Posterior vena cava (tissue), 2 donors: ENCODE results near the gene PCDHA10. TPM values are rescaled to one million over a fixed set of nuclear protein-coding genes. Genes with fewer than 3 reads are reported as not detected.
A peak's percentile ranks its signal among the peaks of the same experiment; 100 is the strongest.
"Not testable (repeated sequence)": the region's sequence is repeated elsewhere in the genome, so short reads cannot be mapped to it uniquely, and the experiment has no call there.

ENCODE experiments used
- DNase-seq: peaks from one replicate; pipeline ENCODE4 v3.0.0-alpha.2; 2020; ENCODE audit warnings: low spot score
- intact Hi-C, 2 donors: fragments of 100-400 bp; cut with DNase I; formaldehyde crosslinking; loops; one replicate each; pipeline versions ENCODE4 v1.14.1 to v1.14.2; 2022 to 2023
- total RNA-seq, 2 donors: library from RNA; stranded (reverse); fragmentation: NEBNext Ultra II Directional; extraction: Animal tissue kit (Norgen Biotek cat#: 25700); gene quantifications; one replicate each; pipeline ENCODE4 v1.2.1, GENCODE V29; 2021
- donor health status: DM: yes; HTN: yes; CAD: no.
- donor health status: DM: yes; HTN: yes; CAD: no.

Gene PCDHA10
- total RNA-seq, 2 donors from 2014 or later: 0.52 to 0.60 TPM

- DNase-seq: peak; percentile 81
- intact Hi-C loops: no loop called here
Observed at GRCh38 chr5:140835622-140836510, 19.8 kb upstream of the PCDHA10 start.

- DNase-seq: no peak
- intact Hi-C loops: no loop called here
Observed at GRCh38 chr5:140840978-140841962, 14.4 kb upstream of the PCDHA10 start, which contains the start of gene PCDHA8. Gene PCDHA8 (plus strand): TSS chr5:140841187. CDS start chr5:140841322, 135 bp downstream.

GRCh38 chr5:140842798-140843733, 12.6 kb upstream of the PCDHA10 start:
- DNase-seq: no peak
- intact Hi-C loops: no loop called here

- DNase-seq, intact Hi-C loops: not testable (repeated sequence)
Observed at GRCh38 chr5:140848139-140849102, 7.3 kb upstream of the PCDHA10 start, which contains the start of gene PCDHA9. Gene PCDHA9 (plus strand): TSS chr5:140848382. CDS start chr5:140848496, 114 bp downstream.

- DNase-seq: not testable (repeated sequence)
Observed at GRCh38 chr5:140849831-140850634, 5.7 kb upstream of the PCDHA10 start.

GRCh38 chr5:140857177-140857986, 1.7 kb downstream of the PCDHA10 start:
- DNase-seq: no peak
- intact Hi-C loops: no loop called here

More at GRCh38 chr5:140849831-140850634, 5.7 kb upstream of the PCDHA10 start:
- intact Hi-C loops: not testable (repeated sequence)

GRCh38 chr5:140857987-140858240, 2.2 kb downstream of the PCDHA10 start:
- intact Hi-C loops: no loop called here
- DNase-seq: no peak

- intact Hi-C loops: no loop called here
- no peak for DNase-seq
Observed at GRCh38 chr5:140862441-140863295, 7.0 kb downstream of the PCDHA10 start.

GRCh38 chr5:140868721-140869554, 13.2 kb downstream of the PCDHA10 start, which contains the start of gene PCDHA11:
Gene PCDHA11 (plus strand): TSS chr5:140868957. CDS start chr5:140869104, 147 bp downstream.
- intact Hi-C loops: no loop called here

GRCh38 chr5:140869555-140869886, 13.8 kb downstream of the PCDHA10 start:
- intact Hi-C loops: no loop called here
- DNase-seq: no peak

More at GRCh38 chr5:140868721-140869554, 13.2 kb downstream of the PCDHA10 start, which contains the start of gene PCDHA11:
- DNase-seq: no peak

GRCh38 chr5:140870221-140871201, 14.8 kb downstream of the PCDHA10 start:
- no peak for DNase-seq
- intact Hi-C loops: no loop called here

- DNase-seq: no peak
- intact Hi-C loops: no loop called here
Observed at GRCh38 chr5:140875085-140876065, 19.7 kb downstream of the PCDHA10 start, which contains the start of gene PCDHA12. Gene PCDHA12 (plus strand): TSS chr5:140875308. CDS start chr5:140875473, 165 bp downstream.
